ENCODE measurements around the gene TSPAN4.

The TSPAN4 gene

DNA sequence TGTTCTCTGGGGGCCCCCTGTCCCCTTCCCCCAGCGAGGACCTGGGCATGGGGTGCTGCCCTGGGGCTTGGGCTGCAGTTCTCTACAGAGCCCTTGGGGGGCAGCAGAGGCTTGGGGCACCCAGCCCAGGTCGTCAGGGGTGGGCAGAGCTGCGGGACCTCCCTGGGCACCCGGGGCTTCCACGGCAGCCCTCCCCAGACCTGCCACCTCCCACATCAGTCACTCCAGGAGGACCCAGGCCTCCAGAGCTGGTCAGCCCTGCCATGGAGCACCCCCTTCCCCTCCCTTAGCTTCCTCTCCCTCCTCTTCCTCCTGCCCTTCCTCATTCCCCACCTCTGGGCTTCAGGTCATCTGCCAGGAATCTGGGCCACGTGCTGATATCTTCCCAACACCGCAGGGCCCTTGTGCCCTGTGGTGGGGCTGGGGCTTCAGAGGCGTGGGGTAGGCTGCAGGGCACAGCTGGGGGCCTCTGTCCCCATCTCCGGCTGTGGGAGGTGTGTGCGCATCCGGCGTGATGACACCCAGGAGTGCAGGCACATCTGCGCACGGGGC is 5.8 kb downstream of the TSPAN4 start:
- CTCF ChIA-PET, result interaction anchor here (0.7 to 1.8 kb wide), 11 partner anchors 9 to 203 kb away, joined by 3 to 10 read pairs (median 3); no protein-coding TSS in a partner anchor
- TF ChIP-seq ZNF677 (tag by site-specific recombination; IDR thresholded peaks at IDR 0.05) (no peak), SP7 (tag by site-specific recombination; IDR thresholded peaks at IDR 0.05) (no peak), ZNF133 (tag by site-specific recombination; IDR thresholded peaks at IDR 0.05) (no peak), ZNF521 (tag by site-specific recombination; IDR thresholded peaks at IDR 0.05) (no peak), ZNF24 (tag by site-specific recombination; IDR thresholded peaks at IDR 0.05) (no peak), ZNF16 (tag by site-specific recombination; IDR thresholded peaks at IDR 0.05; ENCODE audit: low read depth) (no peak), ZNF202 (tag by site-specific recombination; IDR thresholded peaks at IDR 0.05; ENCODE audit: borderline replicate concordance) (no peak), ZNF548 (tag by site-specific recombination; IDR thresholded peaks at IDR 0.05) (no peak), ZNF664 (tag by site-specific recombination; IDR thresholded peaks at IDR 0.05) (no peak), ZNF324 (tag by site-specific recombination; IDR thresholded peaks at IDR 0.05) (no peak), ZNF473 (tag by site-specific recombination; IDR thresholded peaks at IDR 0.05) (no peak), ZBTB7A (tag by site-specific recombination; IDR thresholded peaks at IDR 0.05; ENCODE audit: low read depth) (peak; percentile 59; the same call in 1 of the 2 replicates), KLF1 (tag by site-specific recombination; IDR thresholded peaks at IDR 0.05) (no peak), ZBTB48 (tag by site-specific recombination; IDR thresholded peaks at IDR 0.05) (0 out of 2 replicates have a peak, but pooled peaks have one; percentile 27), SP2 (tag by site-specific recombination; IDR thresholded peaks at IDR 0.05) (peak; percentile 38), ZNF654 (tag by site-specific recombination; IDR thresholded peaks at IDR 0.05; ENCODE audit: low read depth) (peak; percentile 33), BCL11A (tag by site-specific recombination; IDR thresholded peaks at IDR 0.05; ENCODE audit: low read depth) (no peak), ZNF529 (tag by site-specific recombination; IDR thresholded peaks at IDR 0.05; ENCODE audit: insufficient replicate concordance) (no peak)
- TF ChIP-seq, protein P1, sequence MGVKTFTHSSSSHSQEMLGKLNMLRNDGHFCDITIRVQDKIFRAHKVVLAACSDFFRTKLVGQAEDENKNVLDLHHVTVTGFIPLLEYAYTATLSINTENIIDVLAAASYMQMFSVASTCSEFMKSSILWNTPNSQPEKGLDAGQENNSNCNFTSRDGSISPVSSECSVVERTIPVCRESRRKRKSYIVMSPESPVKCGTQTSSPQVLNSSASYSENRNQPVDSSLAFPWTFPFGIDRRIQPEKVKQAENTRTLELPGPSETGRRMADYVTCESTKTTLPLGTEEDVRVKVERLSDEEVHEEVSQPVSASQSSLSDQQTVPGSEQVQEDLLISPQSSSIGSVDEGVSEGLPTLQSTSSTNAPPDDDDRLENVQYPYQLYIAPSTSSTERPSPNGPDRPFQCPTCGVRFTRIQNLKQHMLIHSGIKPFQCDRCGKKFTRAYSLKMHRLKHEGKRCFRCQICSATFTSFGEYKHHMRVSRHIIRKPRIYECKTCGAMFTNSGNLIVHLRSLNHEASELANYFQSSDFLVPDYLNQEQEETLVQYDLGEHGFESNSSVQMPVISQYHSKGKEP (tag by site-specific recombination; IDR thresholded peaks at IDR 0.05), result no peak
- TF ChIP-seq, protein P2, sequence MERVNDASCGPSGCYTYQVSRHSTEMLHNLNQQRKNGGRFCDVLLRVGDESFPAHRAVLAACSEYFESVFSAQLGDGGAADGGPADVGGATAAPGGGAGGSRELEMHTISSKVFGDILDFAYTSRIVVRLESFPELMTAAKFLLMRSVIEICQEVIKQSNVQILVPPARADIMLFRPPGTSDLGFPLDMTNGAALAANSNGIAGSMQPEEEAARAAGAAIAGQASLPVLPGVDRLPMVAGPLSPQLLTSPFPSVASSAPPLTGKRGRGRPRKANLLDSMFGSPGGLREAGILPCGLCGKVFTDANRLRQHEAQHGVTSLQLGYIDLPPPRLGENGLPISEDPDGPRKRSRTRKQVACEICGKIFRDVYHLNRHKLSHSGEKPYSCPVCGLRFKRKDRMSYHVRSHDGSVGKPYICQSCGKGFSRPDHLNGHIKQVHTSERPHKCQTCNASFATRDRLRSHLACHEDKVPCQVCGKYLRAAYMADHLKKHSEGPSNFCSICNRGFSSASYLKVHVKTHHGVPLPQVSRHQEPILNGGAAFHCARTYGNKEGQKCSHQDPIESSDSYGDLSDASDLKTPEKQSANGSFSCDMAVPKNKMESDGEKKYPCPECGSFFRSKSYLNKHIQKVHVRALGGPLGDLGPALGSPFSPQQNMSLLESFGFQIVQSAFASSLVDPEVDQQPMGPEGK (tag by site-specific recombination; IDR thresholded peaks at IDR 0.05), result peak; percentile 64; the same call in 1 of the 2 replicates
- TF ChIP-seq, protein P3, sequence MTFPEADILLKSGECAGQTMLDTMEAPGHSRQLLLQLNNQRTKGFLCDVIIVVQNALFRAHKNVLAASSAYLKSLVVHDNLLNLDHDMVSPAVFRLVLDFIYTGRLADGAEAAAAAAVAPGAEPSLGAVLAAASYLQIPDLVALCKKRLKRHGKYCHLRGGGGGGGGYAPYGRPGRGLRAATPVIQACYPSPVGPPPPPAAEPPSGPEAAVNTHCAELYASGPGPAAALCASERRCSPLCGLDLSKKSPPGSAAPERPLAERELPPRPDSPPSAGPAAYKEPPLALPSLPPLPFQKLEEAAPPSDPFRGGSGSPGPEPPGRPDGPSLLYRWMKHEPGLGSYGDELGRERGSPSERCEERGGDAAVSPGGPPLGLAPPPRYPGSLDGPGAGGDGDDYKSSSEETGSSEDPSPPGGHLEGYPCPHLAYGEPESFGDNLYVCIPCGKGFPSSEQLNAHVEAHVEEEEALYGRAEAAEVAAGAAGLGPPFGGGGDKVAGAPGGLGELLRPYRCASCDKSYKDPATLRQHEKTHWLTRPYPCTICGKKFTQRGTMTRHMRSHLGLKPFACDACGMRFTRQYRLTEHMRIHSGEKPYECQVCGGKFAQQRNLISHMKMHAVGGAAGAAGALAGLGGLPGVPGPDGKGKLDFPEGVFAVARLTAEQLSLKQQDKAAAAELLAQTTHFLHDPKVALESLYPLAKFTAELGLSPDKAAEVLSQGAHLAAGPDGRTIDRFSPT (tag by site-specific recombination; IDR thresholded peaks at IDR 0.05), result 0 out of 2 replicates have a peak, but pooled peaks have one; percentile 23
- TF ChIP-seq, protein P4, sequence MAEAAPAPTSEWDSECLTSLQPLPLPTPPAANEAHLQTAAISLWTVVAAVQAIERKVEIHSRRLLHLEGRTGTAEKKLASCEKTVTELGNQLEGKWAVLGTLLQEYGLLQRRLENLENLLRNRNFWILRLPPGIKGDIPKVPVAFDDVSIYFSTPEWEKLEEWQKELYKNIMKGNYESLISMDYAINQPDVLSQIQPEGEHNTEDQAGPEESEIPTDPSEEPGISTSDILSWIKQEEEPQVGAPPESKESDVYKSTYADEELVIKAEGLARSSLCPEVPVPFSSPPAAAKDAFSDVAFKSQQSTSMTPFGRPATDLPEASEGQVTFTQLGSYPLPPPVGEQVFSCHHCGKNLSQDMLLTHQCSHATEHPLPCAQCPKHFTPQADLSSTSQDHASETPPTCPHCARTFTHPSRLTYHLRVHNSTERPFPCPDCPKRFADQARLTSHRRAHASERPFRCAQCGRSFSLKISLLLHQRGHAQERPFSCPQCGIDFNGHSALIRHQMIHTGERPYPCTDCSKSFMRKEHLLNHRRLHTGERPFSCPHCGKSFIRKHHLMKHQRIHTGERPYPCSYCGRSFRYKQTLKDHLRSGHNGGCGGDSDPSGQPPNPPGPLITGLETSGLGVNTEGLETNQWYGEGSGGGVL (tag by site-specific recombination; IDR thresholded peaks at IDR 0.05), result no peak
- TF ChIP-seq, protein P5, sequence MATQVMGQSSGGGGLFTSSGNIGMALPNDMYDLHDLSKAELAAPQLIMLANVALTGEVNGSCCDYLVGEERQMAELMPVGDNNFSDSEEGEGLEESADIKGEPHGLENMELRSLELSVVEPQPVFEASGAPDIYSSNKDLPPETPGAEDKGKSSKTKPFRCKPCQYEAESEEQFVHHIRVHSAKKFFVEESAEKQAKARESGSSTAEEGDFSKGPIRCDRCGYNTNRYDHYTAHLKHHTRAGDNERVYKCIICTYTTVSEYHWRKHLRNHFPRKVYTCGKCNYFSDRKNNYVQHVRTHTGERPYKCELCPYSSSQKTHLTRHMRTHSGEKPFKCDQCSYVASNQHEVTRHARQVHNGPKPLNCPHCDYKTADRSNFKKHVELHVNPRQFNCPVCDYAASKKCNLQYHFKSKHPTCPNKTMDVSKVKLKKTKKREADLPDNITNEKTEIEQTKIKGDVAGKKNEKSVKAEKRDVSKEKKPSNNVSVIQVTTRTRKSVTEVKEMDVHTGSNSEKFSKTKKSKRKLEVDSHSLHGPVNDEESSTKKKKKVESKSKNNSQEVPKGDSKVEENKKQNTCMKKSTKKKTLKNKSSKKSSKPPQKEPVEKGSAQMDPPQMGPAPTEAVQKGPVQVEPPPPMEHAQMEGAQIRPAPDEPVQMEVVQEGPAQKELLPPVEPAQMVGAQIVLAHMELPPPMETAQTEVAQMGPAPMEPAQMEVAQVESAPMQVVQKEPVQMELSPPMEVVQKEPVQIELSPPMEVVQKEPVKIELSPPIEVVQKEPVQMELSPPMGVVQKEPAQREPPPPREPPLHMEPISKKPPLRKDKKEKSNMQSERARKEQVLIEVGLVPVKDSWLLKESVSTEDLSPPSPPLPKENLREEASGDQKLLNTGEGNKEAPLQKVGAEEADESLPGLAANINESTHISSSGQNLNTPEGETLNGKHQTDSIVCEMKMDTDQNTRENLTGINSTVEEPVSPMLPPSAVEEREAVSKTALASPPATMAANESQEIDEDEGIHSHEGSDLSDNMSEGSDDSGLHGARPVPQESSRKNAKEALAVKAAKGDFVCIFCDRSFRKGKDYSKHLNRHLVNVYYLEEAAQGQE (tag by site-specific recombination; IDR thresholded peaks at IDR 0.05), result no peak
- TF ChIP-seq, protein P6, sequence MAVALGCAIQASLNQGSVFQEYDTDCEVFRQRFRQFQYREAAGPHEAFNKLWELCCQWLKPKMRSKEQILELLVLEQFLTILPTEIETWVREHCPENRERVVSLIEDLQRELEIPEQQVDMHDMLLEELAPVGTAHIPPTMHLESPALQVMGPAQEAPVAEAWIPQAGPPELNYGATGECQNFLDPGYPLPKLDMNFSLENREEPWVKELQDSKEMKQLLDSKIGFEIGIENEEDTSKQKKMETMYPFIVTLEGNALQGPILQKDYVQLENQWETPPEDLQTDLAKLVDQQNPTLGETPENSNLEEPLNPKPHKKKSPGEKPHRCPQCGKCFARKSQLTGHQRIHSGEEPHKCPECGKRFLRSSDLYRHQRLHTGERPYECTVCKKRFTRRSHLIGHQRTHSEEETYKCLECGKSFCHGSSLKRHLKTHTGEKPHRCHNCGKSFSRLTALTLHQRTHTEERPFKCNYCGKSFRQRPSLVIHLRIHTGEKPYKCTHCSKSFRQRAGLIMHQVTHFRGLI (tag by site-specific recombination; IDR thresholded peaks at IDR 0.05), result no peak

More for the DNA sequence above, 5.8 kb downstream of the TSPAN4 start:
- Histone ChIP-seq H3K4me3 (ENCODE audit: low read depth, low read length) (no peak overlapping the region), H3K36me3 (ENCODE audit: control insufficient read depth in 2 of 2, insufficient read depth in 1 of 2, low read length in 2 of 2) (no peaks in the 10 kb centered on the region), H3K4me1 (ENCODE audit: control insufficient read depth, insufficient read depth, low read length) (0 out of 2 replicates have a peak, but pooled peaks cover 6% of the 10 kb centered on the region), H3K9me3 (ENCODE audit: control insufficient read depth, insufficient read depth, low read depth, low read length) (no peaks in the 10 kb centered on the region), H3K27ac (ENCODE audit: extremely low read depth, low read depth, low read length) (no peak overlapping the region)
- POLR2A ChIA-PET, result interaction anchor here (0.6 to 1.1 kb wide), 3 partner anchors 8 to 47 kb away, joined by 3 read pairs; no protein-coding TSS in a partner anchor

Measured in HEK293 (cell line).